Activated CD4-positive, alpha-beta memory T cell treated with anti-CD3 and anti-CD28 coated beads for 36 hours (primary cell): ENCODE data around the gene FITM2. TPM values are rescaled to one million over a fixed set of nuclear protein-coding genes. Genes with fewer than 3 reads are reported as not detected.

Experiments
- CTCF ChIA-PET: fragments of 350-600 bp; sonication (Branson Sonifier 250); formaldehyde crosslinking; loops from one replicate; lab custom pipeline; 2021; ENCODE audit warnings: antibody characterized with exemption, inconsistent platforms; lab: Charles Lee
- POLR2A ChIA-PET: fragments of 350-600 bp; sonication (Branson Sonifier 250); formaldehyde crosslinking; loops from one replicate; lab custom pipeline; 2021; ENCODE audit warnings: antibody characterized with exemption; lab: Charles Lee
- DNase-seq: peaks from one replicate; pipeline ENCODE4 v3.0.0-alpha.2; 2020
- H3K27ac Mint-ChIP-seq: one replicate; pipeline ENCODE4 v1.8.0; 2021; ENCODE audit warnings: mixed read lengths
- H3K27me3 Mint-ChIP-seq: one replicate; pipeline ENCODE4 v1.8.0; 2021; ENCODE audit warnings: mixed read lengths
- H3K36me3 Mint-ChIP-seq: one replicate; pipeline ENCODE4 v1.8.0; 2021; ENCODE audit warnings: mixed read lengths
- H3K4me1 Mint-ChIP-seq: one replicate; pipeline ENCODE4 v1.8.0; 2021; ENCODE audit warnings: low read depth, mixed read lengths
- H3K4me3 Mint-ChIP-seq: one replicate; pipeline ENCODE4 v1.8.0; 2021; ENCODE audit warnings: mild to moderate bottlenecking, mixed read lengths
- H3K9me3 Mint-ChIP-seq: one replicate; pipeline ENCODE4 v1.8.0; 2021; ENCODE audit warnings: mixed read lengths
- intact Hi-C: fragments of 100-400 bp; cut with micrococcal nuclease; formaldehyde crosslinking; loops from one replicate; pipeline ENCODE4 v1.15.1; 2023
- total RNA-seq, 2 experiments: library from RNA; stranded (reverse); gene quantifications; one replicate each; pipeline ENCODE4 v1.2.3, GENCODE V29; 2021

FITM2 gene
- total RNA-seq, 2 experiments from 2014 or later: 1.8 to 1.9 TPM

- no peak overlapping the region for H3K4me3 Mint-ChIP-seq
- H3K27ac Mint-ChIP-seq: no peak overlapping the region
- DNase-seq: peak; percentile 37
- H3K36me3 Mint-ChIP-seq: no peaks in the 10 kb centered on the region
- ChIA-PET CTCF (interaction anchor here (0.7 to 3.2 kb wide), 6 partner anchors 14 to 111 kb away, joined by 3 to 14 read pairs (median 6); partner anchors contain the start of gene FITM2), POLR2A (interaction anchor here (1.0 kb wide), 1 partner anchor 14 kb away, joined by 3 read pairs; no protein-coding TSS in a partner anchor)
- peaks cover 5% of the 10 kb centered on the region for H3K27me3 Mint-ChIP-seq
- intact Hi-C loops: no loop called here
- H3K9me3 Mint-ChIP-seq: no peaks in the 10 kb centered on the region
- no peaks in the 10 kb centered on the region for H3K4me1 Mint-ChIP-seq
Measured at GRCh38 chr20:44326391-44327159, 15.6 kb upstream of the FITM2 start.

DNA sequence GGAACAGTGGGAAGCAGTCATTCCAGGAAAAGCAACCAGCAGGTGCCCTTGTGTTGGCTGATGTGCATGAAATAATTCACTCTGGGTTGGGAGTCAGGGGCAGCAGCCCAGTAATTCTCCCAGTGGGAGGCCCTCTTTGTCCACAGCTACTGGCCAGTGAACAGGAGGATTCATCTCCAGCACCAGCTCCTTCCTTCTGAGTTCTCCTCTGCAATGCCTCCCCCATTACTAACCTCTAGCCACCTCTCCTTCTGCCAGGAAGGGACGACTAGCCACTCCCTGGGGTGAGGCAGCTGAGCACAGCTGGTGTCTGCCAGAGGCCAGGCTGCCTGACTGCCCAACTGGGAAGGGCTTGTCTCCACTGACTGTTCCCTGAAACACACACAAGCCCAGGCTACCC, 13.3 kb upstream of the FITM2 start:
- Mint-ChIP-seq H3K4me1 (no peaks in the 10 kb centered on the region), H3K4me3 (no peak overlapping the region), H3K27me3 (peaks cover 3% of the 10 kb centered on the region), H3K27ac (no peak overlapping the region), H3K9me3 (no peaks in the 10 kb centered on the region), H3K36me3 (no peaks in the 10 kb centered on the region)
- POLR2A ChIA-PET: interaction anchor here (1.2 kb wide), 1 partner anchor 14 kb away, joined by 4 read pairs; no protein-coding TSS in a partner anchor
- intact Hi-C loops: no loop called here
- CTCF ChIA-PET: interaction anchor here (1.0 to 3.2 kb wide), 3 partner anchors 14 to 208 kb away, joined by 3 to 11 read pairs (median 4); partner anchors contain the start of gene FITM2
- DNase-seq: no peak

DNA sequence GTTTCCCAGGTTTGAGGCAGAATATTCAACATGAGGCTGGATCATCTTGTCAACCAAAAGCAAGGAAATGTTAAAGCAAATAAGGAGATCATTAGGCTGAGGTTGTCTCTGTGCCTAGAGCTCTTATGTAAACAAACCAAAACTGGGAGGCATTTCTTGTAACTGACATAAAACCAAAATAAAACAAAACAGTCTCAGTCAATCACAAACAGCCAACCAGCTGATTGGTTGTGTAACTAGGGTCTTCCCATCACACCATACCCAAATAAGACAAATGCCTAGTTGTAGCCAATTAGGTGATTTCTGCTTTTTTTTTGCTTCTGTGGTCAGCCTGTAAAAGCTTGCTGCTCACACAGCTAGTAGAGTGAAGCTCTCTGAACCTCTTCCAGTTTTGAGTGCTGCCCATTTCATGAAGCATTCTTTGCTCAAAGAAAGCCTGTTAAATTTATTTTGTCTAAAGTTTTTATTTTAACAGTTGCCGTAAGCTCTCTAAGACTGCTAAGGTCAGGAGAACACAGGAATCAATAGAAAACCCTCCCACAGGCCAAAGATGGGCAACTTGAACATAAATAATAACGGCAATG, 8.9 kb upstream of the FITM2 start:
- intact Hi-C loops: no loop called here
- ChIA-PET POLR2A (no interaction called here), CTCF (interaction anchor here (0.7 to 3.9 kb wide), 5 partner anchors 9 to 178 kb away, joined by 3 to 14 read pairs (median 4); partner anchors contain the start of gene FITM2)
- Mint-ChIP-seq H3K27ac (no peak overlapping the region), H3K27me3 (peaks cover 1% of the 10 kb centered on the region), H3K9me3 (no peaks in the 10 kb centered on the region), H3K36me3 (no peaks in the 10 kb centered on the region), H3K4me1 (no peaks in the 10 kb centered on the region), H3K4me3 (no peak overlapping the region)
- no peak for DNase-seq

GRCh38 chr20:44314870-44315269, 3.9 kb upstream of the FITM2 start:
- ChIA-PET POLR2A (interaction anchor here (0.6 to 0.7 kb wide), 2 partner anchors 85 to 103 kb away, joined by 3 to 4 read pairs; no protein-coding TSS in a partner anchor), CTCF (interaction anchor here (10.4 kb wide), 1 partner anchor 99 kb away, joined by 453 read pairs; no protein-coding TSS in a partner anchor)
- no peaks in the 10 kb centered on the region for H3K9me3 Mint-ChIP-seq
- peaks cover 11% of the 10 kb centered on the region for H3K4me1 Mint-ChIP-seq
- no peaks in the 10 kb centered on the region for H3K27me3 Mint-ChIP-seq
- no peak for DNase-seq
- no peaks in the 10 kb centered on the region for H3K36me3 Mint-ChIP-seq
- H3K4me3 Mint-ChIP-seq: no peak overlapping the region
- no peak overlapping the region for H3K27ac Mint-ChIP-seq
- intact Hi-C loops: loop anchor here (5.0 kb wide), 1 partner anchor 72 kb away; no protein-coding TSS in a partner anchor

DNA sequence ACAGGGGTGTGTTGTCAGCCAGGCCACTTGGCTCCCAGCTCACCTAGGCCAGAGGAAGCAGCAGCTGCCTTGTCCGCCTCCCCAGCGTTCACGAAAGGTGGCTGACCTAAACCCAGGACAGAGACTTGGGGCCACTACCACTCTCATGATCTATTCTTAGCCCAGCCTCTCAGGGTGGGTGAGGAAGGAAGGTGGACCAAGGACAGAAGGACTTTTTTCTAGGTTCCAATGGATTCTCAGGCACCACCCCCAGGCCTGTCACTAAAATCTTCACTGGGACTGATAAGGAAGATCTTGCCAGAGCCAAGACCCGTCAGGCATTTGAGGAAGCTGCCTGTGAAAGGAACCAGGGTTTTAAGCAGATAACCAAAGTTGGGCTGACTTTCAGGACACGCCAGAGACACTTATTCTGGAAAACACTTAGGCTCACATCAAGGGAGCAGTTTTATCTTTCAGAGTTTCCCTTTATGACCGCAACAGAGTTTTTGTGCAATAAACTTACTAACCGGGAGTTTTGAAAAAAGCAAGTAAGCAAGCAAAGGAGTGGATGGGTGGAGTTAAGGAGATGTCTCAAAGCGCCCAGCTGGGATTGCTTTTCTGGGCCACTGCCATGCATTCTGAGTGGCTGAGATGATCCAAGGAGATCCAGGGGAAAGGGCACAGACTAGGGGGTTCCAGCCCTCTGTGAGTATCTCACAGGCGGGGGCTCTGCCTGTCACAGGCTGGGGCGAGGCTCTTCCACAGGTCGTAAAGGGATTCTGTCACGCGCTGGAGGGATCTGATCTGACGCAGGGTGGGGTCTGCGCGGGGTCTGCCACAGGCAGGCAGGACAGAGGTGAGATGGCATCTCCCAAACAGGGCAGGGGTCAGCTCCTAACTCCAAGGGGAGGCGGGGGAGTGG, 989 bp downstream of the FITM2 start:
- H3K36me3 Mint-ChIP-seq: peaks cover 1% of the 10 kb centered on the region
- peak overlapping the region; percentile 87 for H3K4me3 Mint-ChIP-seq
- peaks cover 18% of the 10 kb centered on the region for H3K4me1 Mint-ChIP-seq
- H3K9me3 Mint-ChIP-seq: no peaks in the 10 kb centered on the region
- ChIA-PET CTCF (interaction anchor here (0.9 to 10.4 kb wide), 20 partner anchors 8 to 299 kb away, joined by 3 to 453 read pairs (median 5); partner anchors contain the start of gene OSER1), POLR2A (interaction anchor here (1.6 to 2.7 kb wide), 2 partner anchors 92 to 98 kb away, joined by 6 to 21 read pairs; no protein-coding TSS in a partner anchor)
- intact Hi-C loops: loop anchor here (2.0 to 5.0 kb wide), 2 partner anchors 77 to 193 kb away; no protein-coding TSS in a partner anchor
- H3K27me3 Mint-ChIP-seq: no peaks in the 10 kb centered on the region
- H3K27ac Mint-ChIP-seq: peak overlapping the region; percentile 72
- no peak for DNase-seq

GRCh38 chr20:44306927-44307326, 4.1 kb downstream of the FITM2 start:
- Mint-ChIP-seq H3K4me1 (peaks cover 18% of the 10 kb centered on the region), H3K4me3 (no peak overlapping the region), H3K9me3 (no peaks in the 10 kb centered on the region), H3K27ac (no peak overlapping the region), H3K36me3 (peaks cover 1% of the 10 kb centered on the region), H3K27me3 (no peaks in the 10 kb centered on the region)
- intact Hi-C loops: no loop called here
- DNase-seq: no peak
- POLR2A ChIA-PET: no interaction called here
- CTCF ChIA-PET: interaction anchor here (10.4 kb wide), 1 partner anchor 91 kb away, joined by 453 read pairs; no protein-coding TSS in a partner anchor

- POLR2A ChIA-PET: no interaction called here
Measured at GRCh38 chr20:44304383-44304782, 6.6 kb downstream of the FITM2 start.

GRCh38 chr20:44302736-44303135, 8.3 kb downstream of the FITM2 start:
- peaks cover 1% of the 10 kb centered on the region for H3K36me3 Mint-ChIP-seq
- DNase-seq: no peak
- intact Hi-C loops: no loop called here

More at GRCh38 chr20:44304383-44304782, 6.6 kb downstream of the FITM2 start:
- Mint-ChIP-seq H3K27ac (no peak overlapping the region), H3K4me3 (no peak overlapping the region), H3K4me1 (peaks cover 2% of the 10 kb centered on the region), H3K27me3 (no peaks in the 10 kb centered on the region), H3K9me3 (no peaks in the 10 kb centered on the region), H3K36me3 (peaks cover 1% of the 10 kb centered on the region)
- CTCF ChIA-PET: no interaction called here
- DNase-seq: no peak
- intact Hi-C loops: no loop called here

GRCh38 chr20:44302026-44302669, 8.9 kb downstream of the FITM2 start:
- H3K27ac Mint-ChIP-seq: no peak overlapping the region
- no peak overlapping the region for H3K4me3 Mint-ChIP-seq
- CTCF ChIA-PET: interaction anchor here (1.0 kb wide), 1 partner anchor 9 kb away, joined by 5 read pairs; the partner anchor contains the start of gene FITM2
- peaks cover 3% of the 10 kb centered on the region for H3K4me1 Mint-ChIP-seq
- intact Hi-C loops: no loop called here
- H3K36me3 Mint-ChIP-seq: peaks cover 1% of the 10 kb centered on the region
- no peaks in the 10 kb centered on the region for H3K27me3 Mint-ChIP-seq
- POLR2A ChIA-PET: no interaction called here
- DNase-seq: no peak
- H3K9me3 Mint-ChIP-seq: no peaks in the 10 kb centered on the region

More at GRCh38 chr20:44302736-44303135, 8.3 kb downstream of the FITM2 start:
- no peak overlapping the region for H3K4me3 Mint-ChIP-seq
- no peaks in the 10 kb centered on the region for H3K9me3 Mint-ChIP-seq
- CTCF ChIA-PET: interaction anchor here (1.0 kb wide), 1 partner anchor 8 kb away, joined by 5 read pairs; the partner anchor contains the start of gene FITM2
- POLR2A ChIA-PET: no interaction called here
- H3K27me3 Mint-ChIP-seq: no peaks in the 10 kb centered on the region
- H3K27ac Mint-ChIP-seq: no peak overlapping the region
- peaks cover 3% of the 10 kb centered on the region for H3K4me1 Mint-ChIP-seq

GRCh38 chr20:44301285-44301684, 9.7 kb downstream of the FITM2 start:
- Mint-ChIP-seq H3K27me3 (no peaks in the 10 kb centered on the region), H3K27ac (no peak overlapping the region), H3K36me3 (peaks cover 1% of the 10 kb centered on the region), H3K9me3 (no peaks in the 10 kb centered on the region), H3K4me1 (peaks cover 3% of the 10 kb centered on the region), H3K4me3 (no peak overlapping the region)
- CTCF ChIA-PET: interaction anchor here (2.1 to 2.2 kb wide), 2 partner anchors 10 to 84 kb away, joined by 9 to 13 read pairs; partner anchors contain the start of gene FITM2
- DNase-seq: no peak
- intact Hi-C loops: no loop called here
- POLR2A ChIA-PET: no interaction called here
